Measurements from ENCODE around the gene CHST13.

CHST13 gene, protein sequence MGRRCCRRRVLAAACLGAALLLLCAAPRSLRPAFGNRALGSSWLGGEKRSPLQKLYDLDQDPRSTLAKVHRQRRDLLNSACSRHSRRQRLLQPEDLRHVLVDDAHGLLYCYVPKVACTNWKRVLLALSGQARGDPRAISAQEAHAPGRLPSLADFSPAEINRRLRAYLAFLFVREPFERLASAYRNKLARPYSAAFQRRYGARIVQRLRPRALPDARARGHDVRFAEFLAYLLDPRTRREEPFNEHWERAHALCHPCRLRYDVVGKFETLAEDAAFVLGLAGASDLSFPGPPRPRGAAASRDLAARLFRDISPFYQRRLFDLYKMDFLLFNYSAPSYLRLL

DNA sequence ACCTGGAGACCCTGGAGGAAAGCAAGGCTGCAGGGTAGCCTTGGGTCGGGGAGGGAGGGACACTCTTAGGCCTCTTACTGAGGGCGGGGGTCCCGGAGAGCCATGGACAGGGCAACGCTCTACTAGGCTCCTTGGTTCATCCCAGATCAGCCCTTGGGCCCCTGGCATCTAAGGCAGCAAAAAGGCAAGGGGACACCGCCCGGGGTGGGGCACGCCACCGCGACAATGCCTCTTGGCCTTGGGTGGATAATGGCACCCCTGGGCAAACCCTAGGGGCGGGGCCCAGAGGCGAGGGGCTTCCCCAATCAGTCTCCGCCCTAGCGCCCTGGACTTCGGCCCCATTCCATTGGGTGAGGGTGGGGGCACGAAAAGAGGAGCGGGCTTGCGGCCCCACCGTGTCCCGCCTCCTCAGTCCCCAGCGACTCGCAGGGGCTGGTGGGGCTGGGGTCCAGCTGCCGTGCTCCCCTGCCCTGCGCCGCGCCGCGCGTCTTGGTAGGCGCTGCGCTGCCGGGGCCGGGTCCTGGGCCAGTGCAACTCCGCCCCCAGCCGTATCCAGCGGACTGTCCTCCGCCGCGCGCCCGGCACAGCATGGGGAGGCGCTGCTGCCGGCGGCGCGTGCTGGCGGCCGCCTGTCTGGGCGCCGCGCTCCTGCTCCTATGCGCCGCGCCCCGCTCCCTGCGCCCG is at the start of gene CHST13:
Gene CHST13, plus strand, starts transcription at position 411 of the 684 bp plus-strand sequence. Its CDS starts 178 bp downstream, at position 589.
- DNase-seq (ENCODE audit: low read depth in 2 of 2), result no peak

DNA sequence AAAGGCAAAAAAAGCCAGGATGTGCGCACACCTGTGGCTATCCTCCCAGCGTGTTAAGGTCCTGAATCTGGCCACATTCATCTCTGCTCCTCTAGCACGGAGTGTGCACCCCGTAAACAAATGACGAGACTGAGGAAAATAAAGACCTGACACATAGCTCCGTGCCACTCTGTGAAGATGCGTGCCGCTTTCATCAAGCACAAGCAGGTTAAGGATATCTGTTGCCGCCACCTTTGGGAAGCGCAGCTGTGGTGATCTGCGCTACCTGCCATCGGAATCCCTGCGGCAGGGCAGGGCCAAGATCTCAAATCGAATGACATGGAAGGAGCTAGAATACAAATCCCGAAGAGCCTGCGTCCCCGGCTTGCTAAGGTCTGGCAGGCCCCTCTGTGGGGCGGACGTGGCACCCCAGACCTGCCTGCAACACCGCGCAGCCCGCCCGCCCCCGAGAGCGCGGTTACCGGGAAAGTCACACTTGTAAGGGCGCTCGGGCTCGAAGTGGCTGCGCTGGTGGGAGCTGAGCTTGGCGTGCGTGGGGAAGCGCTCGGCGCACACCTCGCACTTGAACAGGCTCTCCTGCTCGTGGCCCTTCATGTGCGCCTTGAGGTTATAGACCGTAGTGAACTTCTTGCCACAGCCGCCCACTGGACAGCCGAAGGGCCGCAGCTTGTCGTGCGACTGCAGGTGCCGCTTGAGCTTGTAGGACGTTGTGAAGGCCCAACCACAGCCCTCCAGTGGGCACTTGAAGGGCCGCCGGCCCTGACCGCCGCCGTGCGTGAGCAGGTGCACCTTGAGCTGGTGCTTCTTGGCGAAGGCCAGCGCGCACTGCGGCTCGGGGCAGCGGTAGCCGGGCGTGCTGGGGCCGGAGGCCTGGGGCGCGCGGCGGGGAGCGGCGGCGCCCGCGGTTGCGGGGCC is 49.2 kb upstream of the CHST13 start:
- DNase-seq (ENCODE audit: low read depth in 2 of 2), result peak; percentile 19 to 20

DNA sequence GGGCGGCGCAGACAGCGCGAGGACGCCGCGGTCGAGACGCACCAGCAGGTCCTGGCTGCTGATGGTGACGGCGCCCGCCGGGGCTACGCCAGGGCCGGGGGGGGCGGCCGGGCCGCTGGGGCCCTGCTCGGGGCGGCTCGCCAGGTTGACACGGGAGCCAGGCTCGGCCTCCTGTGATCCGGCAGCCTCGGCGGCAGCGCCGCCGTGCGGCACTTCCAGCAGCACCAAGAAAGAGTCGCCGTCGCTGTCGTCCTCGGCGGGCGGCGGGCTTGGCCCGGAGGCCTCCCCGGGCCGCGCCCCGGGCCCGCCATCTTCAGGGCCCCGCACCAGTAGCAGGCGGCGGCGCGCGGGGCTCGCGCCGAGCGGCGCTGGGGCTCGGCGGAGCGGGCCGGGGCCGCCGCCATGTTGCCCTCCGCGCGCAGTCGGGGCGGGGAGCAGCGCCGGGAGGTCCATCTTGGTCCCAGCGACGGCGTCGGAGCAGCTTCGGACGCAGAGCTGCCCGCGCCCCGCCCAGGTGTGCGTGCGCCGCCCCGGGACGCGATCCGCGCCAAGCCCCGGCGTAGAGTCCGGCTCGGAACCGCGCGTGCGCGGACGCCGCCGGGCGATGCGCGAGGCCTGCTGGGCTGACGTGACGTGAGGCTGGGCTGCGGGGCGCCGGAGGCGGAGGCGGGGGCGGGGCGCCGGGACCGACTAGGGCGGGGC is 48.4 kb upstream of the CHST13 start, which contains the start of gene ZXDC:
Gene ZXDC, minus strand, starts transcription at position 479 of the 702 bp plus-strand sequence. Its CDS starts 26 bp downstream, at position 453.
- peak; percentile 86 to 89 for DNase-seq (ENCODE audit: low read depth in 2 of 2)

DNA sequence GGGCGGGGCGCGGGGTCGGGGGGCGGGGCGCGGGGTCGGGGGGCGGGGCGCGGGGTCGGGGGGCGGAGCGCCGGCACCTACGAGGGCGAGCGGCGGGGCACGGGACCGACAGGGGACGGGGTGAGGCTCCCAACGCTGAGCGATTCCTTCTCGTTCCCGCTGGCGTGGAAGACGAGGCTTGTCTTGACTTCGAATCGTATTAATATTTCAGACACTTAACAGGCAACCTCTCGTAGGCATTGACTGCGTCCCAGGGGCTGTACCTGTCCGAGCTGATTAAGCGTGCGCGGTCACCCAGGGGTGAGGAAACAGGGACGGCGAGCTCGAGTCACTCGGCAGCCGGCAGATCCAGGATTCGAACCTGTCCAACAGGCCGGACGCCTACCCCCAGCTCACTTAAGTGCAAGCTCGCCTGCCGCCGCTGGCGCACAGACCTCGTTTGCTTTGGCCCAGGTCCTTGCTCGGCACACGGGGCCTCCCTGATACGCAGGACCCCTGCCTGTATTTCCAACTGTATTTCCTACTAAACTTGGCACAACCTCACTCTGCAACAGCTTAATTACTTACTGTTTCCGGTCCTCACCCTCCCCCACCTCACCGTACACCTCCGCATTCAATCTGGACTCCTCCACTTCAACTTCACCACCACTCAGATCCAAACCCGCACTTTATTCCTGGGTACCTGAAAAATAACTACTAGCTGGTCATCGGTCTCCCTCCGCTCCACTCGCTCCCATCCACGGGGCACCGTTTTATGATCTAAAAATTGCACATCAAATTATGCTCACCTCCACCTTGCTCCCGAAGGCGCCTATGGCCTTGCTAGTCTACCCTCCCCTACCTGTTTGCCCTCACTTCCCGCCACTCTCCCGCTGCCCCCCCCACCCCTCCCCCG is 47.5 kb upstream of the CHST13 start:
- DNase-seq (ENCODE audit: low read depth in 2 of 2), result no peak

DNA sequence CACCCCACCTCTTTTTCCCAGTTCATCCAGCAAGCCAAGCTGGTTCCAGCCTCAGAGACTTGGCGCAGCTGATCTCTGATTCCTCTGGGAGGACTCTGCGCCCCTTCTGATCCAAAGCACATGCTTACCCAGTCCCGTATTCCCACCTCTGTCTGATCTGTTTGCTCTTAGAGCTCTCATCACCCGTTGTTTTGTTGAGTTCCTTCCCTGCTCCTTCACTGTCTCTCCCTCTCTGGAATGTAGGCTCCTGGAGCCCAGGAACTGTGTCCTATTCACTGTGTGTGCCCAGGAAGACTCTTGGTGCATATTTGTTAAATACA is 46.9 kb upstream of the CHST13 start:
- no peak for DNase-seq (ENCODE audit: low read depth in 2 of 2)

DNA sequence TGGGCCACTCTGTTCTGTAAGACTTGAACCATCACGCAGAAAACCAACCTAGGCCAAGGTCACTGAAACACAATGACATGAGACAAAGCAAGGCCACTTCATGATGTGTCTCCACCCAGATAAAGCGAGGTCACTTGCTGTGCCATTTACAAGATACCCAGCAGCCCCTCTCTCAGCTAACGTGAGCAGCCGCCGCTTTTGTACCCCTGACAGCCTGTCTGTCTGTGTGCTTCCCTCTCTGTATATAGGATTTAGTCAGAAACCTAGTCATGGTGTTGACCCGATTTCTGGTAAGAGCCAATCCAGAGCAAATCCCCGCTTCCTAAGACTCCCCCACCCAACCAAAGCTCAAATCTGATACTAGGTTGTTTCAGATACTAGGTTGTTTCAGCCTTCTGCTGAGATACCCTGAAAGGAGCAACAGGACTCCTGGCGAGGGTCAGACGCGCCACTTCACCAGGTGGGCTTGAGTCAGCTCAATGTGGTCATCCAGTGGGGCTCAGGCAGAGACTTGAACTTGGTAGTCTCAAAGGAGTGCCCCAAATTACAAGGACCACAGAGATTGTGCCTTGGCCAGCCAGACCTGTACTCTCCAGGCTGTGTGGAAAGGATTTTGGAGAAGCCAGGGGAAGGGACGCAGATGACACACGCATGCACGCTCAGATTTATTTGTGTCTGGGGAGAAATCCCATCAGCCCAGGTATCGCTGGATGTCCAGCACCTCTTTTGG is 45.2 kb upstream of the CHST13 start:
- DNase-seq (ENCODE audit: low read depth in 2 of 2), result no peak

DNA sequence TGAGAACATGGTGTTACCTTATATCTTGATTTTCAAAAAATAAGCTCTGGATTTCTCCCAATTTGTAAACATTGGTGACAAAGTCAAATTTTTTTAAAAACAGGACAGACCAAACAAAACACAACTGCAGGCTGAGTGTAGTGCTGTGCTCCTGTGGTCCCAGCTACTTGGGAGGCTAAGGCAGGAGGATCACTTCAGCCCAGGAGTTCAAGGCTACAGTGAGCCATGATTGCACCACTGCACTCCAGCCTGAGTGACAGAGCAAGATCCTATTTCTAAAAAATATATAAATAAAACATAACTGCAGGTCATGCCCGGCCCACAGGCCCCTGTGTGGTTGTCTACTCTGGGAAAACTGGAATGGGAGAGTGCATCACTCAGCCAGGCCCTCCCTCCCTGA is 44.3 kb upstream of the CHST13 start:
- no peak for DNase-seq (ENCODE audit: low read depth in 2 of 2)

DNA sequence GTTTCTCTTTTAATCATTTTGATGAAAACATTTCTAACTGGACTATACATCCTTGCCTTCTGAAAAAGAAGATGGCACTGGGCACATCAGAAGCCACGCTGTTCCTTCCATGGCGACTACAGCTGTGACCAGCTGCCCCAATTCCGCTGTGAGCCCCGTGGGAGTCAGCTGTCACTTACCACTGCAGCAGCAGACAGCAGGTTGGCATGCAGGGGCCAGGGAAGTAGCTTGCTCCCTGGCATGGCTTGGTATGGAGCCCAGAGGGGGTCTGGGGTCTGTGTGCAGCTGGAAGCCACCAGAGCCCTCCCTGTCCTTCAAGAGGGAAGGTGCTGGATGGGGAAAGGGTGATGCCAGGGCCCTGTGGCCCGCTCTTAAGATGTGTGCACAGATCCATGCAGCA is 43.7 kb upstream of the CHST13 start:
- no peak for DNase-seq (ENCODE audit: low read depth in 2 of 2)

DNA sequence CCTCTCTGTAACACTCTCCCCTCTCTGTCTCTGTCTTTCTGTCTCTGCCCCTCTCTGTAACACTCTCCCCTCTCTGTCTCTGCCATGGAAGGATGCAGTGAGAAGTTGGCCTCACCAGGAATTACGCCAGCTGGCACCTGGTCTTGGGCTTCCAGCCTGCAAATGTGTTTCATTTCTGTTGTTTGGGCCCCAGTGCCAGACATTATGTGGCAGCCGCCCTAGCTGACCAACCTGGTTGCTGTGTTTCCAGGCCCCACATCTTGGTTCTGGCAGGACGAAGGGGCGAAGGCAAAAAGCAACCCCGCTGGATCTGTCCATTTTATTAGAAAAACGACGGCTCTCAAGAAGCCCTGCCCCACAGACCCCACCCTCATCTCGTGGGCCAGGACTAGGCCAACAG is 43.1 kb upstream of the CHST13 start:
- DNase-seq (ENCODE audit: low read depth in 2 of 2), result no peak

DNA sequence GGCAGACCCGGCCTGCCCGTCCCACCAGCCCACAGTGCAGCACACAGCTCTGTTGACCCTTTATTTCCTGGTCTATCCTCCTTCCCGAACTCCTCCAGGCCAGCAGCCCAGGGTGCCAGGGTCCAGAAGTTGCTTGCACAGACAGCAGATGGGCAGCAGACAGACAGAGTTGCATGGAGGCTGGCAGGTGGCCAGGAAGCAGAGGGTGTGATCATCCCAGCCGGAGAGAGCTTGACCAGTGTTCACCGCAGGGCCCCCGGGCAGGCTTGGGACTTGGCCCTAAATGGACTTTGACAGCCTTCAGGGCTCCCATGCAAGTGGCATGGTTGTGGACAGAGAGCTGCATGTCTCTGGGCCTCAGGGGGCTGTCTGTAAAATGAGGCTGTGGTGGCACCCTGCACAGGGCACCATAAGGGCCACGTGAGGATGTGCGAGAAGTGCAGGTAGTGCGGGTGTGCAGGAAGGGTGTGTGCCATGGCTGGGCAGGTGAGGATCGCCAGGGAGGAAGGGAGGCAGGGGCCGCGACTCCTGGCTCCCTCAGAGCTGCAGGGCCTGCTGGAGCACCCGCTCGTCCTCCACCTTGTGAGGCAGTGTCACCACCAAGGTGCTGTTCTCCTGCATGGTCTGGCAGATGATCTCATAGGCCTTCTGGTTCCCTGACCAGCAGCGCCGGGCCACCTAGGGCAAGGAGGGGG is 42.0 kb upstream of the CHST13 start:
- no peak for DNase-seq (ENCODE audit: low read depth in 2 of 2)

DNA sequence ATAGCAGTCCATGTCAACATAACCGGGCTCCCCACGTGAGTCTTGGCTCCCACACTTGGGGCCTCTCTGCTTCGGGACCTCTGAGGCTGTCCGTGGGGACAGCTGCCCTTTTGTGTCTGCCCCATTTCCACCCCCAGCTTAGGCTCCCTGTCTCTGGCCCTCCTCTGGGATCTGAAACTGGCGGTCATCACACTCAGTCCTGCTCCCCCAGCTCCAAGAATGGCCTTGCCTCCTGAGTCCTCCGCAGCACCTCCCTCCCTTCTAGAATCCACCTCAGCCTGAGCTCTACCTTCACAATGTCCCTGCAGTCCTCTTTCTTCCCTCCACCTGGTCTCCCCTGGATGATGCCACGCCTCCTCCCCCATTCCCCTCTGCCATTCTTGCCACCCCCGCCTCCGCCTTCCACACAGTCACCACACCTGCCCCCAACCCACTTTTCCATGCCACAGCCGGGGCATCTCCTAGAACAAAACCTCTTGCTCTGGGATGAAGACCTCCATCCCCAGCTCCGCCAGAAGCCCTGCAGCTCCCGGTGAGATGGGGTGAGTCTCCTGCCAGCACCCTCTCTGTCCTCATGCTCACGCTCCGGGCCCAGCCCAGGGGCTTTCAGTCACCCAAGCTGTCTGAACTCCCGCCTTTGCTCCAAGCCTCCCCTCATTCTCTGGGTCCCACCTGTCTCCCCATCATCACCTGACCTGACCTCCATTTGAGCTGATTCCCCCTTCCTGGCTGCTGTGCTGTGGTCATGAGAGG is 41.3 kb upstream of the CHST13 start:
- no peak for DNase-seq (ENCODE audit: low read depth in 2 of 2)

DNA sequence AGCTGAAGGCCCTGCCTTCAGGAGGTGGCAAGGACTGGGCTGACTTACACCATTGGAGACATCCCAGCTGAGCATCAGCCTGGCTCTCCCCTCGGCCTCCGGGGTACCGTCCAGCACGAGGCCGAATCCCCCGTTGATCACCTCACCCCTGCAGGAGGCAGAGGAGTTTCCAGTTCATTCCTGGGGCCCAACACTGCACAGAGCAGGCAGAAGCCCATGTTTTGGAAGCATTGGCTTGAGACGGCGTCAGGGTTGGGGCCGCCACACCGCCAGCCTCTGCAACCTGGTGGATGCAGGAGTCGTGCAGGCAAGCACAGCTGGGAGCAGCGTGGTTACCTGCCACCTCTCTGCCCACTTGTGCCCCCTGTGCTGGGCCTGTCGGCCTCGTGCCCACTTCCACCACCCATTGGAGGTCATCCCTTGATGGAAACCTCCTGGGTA is 40.6 kb upstream of the CHST13 start:
- DNase-seq (ENCODE audit: low read depth in 2 of 2), result no peak

DNA sequence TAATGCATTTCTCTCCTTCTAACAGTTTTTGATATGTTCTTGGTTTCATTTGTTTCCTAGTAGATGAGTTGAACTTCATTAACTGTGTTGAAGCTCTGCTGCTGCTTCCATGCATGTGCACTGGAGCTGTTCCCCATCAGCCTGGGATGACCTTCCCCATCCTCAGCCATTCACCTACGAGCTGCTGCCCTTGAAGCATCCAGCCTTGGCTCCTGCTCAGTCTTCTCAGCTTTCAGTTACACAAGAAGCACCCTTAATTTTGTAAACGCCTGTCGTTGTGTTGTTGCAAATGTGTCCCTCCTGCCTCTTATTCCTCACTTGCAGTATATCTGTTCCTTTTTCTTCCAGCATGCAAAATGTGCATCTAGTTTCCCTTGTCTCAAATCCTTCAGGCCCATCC is 39.8 kb upstream of the CHST13 start:
- DNase-seq (ENCODE audit: low read depth in 2 of 2), result no peak

DNA sequence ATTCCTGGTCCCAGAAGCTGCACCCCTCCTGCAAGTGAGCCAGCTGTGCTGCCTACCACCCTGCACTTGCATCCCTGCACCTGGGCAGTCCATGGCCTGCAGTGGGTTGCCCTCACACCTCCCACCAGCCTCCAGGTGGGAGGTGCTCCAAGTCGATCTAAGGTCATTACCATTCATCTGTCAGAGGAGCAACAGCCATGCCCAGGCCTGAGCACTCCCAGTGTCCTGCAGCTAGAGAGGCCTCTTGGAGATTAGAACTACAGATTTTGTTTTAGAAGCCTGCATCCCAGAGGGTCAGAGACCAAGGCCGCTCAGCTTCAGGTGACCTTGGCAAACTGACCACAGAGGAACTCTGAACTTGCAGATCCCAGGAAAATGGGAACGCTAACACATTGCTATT is 39.3 kb upstream of the CHST13 start:
- DNase-seq (ENCODE audit: low read depth in 2 of 2), result no peak

DNA sequence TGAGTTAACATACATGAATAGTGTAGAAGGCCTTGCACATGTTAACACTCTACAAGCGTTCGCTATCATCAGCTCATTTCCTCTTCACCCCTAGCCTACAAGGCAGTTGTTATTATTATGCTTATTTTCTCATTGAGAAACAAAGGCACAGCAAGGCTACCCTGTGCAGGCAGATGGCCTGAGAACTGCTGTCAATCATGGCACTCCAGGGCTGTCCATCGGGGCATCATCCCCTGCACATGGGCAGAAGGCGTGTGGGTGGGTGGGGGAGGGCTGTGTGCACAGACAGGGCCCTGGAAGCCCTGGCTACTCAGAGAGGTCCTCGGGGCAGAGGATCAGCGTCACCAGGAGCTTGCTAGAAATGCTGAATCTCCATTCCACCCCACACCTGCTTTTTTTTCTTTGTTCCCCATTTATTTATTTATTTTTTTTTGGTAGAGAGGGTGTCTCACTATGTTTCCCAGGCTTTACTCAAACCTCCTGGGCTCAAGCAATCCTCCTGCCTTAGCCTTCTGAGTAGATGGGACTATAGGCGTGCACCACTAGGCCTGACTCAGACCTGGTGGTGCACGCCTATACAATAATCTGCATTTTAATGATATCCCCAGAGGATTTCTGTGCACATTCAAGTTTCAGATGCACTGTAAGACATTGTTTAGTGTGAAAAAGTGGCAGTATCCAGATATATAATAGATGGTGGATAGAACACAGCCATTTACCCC is 38.6 kb upstream of the CHST13 start:
- DNase-seq (ENCODE audit: low read depth in 2 of 2), result no peak

DNA sequence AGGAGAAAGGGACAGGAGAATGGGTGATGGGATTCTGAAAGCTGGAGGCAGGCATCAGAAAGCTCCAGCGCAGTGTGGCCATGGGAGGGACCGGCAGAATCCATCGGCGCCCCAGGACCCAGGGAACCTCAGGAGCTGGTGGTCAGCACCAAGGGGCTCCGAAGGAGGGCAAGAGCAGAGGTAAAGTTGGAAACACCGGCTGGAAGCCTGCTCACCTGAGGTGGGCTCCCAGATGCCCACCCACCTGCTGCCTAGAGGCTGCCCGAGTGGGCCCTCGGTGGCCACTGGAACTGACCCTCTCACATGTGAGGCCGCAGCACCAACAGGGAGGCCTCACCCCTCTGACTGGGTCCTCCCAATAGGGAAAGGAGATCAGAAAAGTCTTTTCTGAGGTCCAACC is 38.0 kb upstream of the CHST13 start:
- DNase-seq (ENCODE audit: low read depth in 2 of 2), result no peak

DNA sequence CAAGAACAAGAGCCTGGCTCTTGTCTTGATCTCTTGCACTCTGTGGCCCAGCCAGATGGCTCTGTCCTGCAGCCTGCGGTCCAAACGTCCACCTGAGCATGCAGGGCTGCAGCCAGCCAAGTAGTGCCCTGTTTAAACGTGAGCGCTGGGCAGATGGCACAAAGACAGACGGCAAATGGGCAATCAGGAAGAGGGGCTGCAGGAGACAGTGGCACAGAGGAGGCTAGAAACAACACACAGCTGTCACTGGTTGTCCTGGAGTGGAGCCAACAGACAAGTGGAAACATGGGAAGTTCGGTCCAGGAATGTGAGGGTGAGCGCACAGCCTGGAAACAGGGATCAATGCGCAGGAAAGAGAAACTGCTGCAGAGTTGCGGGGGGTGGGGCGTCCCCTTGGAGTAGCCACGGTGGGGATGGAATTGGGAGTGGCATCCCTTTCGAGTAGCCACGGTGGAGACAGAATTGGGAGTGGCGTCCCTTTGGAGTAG is 37.6 kb upstream of the CHST13 start:
- no peak for DNase-seq (ENCODE audit: low read depth in 2 of 2)
